GM23248 (cell line): ENCODE results near the gene RNF157.

Experiments used
- EZH2 ChIP-seq: fragments of 200-600 bp; sonication (generic); IDR thresholded peaks from 2 replicates; pipeline ENCODE4 v1.6.1; 2018; ENCODE audit warnings: antibody characterized with exemption, mild to moderate bottlenecking; ENCODE audit not compliant: insufficient read depth, poor library complexity, severe bottlenecking
- EZH2phosphoT487 ChIP-seq: fragments of 200-600 bp; sonication (generic); IDR thresholded peaks from 2 replicates; pipeline ENCODE4 v1.6.1; 2018; ENCODE audit warnings: antibody characterized with exemption, moderate library complexity, mild to moderate bottlenecking, low read depth; ENCODE audit not compliant: insufficient read depth

DNA sequence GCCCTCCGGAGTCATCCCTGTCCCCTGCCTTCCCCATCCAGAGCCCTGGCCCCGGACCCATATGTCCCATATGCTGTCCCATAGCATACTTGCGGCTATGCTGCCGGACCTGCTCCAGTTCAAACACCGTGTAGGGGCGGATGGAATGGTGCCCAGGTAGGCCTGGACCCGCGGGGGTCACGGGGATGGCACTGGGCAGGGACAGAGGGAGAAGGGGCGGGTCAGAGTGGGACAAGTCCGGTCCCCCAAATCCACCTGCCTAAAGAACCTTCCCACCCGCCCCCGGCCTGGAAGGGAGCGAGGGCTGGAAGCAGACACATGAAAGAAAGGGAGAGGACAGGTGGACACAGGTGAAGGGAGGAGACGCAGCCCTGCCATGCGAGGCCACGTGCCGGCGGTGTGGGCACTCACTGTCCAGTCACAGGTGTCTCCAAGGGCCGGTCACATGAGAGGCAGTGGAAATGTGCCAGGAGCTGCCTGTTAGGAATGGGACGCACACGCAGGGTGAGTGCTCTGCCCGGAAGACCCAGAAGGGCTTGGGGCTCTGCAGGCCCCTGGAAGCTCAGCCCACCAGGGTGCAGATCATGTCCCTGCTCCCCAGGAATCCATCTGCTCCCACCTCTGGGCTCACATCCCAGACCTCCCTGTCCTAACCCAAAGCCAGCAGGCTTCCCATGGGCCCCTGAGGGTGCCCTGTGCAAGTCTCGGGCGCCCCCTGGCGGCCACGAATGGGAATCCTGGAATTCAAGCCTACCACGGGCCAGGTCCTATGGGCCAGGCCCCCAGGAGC lies 38.9 kb upstream of the RNF157 start:
- TF ChIP-seq EZH2 (no peak), EZH2phosphoT487 (no peak)
